ENCODE results near the gene TEAD1. TPM values are rescaled to one million over a fixed set of nuclear protein-coding genes. Genes with fewer than 3 reads are reported as not detected.
A peak's percentile ranks its signal among the peaks of the same experiment; 100 is the strongest.

The TEAD1 gene
- total RNA-seq, 1 donor = 176 TPM

DNA sequence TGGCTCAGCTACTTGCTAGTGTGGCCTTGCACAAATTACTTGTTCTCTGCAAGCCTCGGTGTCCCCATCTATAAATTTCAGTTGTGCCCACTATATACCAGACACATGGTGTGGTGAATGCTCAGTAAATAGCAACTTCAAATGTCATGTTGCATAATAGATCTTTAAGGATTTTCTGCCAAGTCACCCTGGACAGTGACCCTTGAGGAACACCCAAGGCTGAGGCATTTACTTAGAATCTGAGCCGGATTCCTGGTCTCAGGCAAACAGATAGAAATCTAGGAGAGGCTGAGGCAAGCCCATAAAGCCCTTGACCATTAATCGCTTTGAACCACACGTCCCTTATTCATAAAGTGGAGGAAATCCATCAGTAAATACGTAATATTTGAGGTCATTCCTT, 9.7 kb downstream of the TEAD1 start:
- Histone ChIP-seq H3K27ac (ENCODE audit: low read depth, low read length) (peak overlapping the region; percentile 91), H3K4me1 (ENCODE audit: insufficient read depth, low read length) (peaks cover 68% of the 10 kb centered on the region)
- no peak for DNase-seq (ENCODE audit: insufficient read length, low spot score, missing footprints)

DNA sequence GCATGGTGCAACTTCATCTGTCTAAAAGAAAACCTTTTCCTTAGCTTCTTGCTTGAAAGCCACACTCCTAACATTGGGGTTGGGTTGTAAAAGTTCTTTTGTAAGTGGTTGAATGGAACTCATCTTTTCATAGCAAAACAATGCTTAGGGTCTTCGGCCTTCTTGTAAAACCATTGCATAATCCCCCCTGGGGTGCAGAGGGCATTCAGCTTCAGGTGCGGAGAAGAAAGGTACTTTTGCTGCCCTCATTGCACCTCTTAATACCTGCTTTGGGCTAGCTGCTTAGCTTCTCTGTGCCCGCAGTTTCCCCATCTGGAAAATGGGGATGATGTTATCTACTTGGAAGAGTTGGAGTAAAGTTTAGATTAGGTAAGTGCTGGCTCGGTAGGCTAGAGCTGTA, 10.1 kb downstream of the TEAD1 start:
- Histone ChIP-seq H3K9me3 (ENCODE audit: low read depth, low read length) (no peaks in the 10 kb centered on the region), H3K36me3 (ENCODE audit: insufficient read depth, low read length) (peaks cover 11% of the 10 kb centered on the region), H3K27ac (ENCODE audit: low read depth, low read length) (peak overlapping the region; percentile 91), H3K4me1 (ENCODE audit: insufficient read depth, low read length) (peaks cover 68% of the 10 kb centered on the region), H3K79me2 (ENCODE audit: insufficient read depth, low read length) (peaks cover 98% of the 10 kb centered on the region), H3K4me2 (ENCODE audit: insufficient read depth, low read length) (no peak overlapping the region), H3K4me3 (ENCODE audit: insufficient read depth, low read length) (no peak overlapping the region), H3K27me3 (ENCODE audit: insufficient read depth, low read length) (no peaks in the 10 kb centered on the region), H4K20me1 (ENCODE audit: insufficient read depth, low read length) (peaks cover 37% of the 10 kb centered on the region), H2AFZ (ENCODE audit: low read length) (no peak overlapping the region)
- DNase-seq (ENCODE audit: insufficient read length, low spot score, missing footprints) = no peak
- TF ChIP-seq, protein P1, sequence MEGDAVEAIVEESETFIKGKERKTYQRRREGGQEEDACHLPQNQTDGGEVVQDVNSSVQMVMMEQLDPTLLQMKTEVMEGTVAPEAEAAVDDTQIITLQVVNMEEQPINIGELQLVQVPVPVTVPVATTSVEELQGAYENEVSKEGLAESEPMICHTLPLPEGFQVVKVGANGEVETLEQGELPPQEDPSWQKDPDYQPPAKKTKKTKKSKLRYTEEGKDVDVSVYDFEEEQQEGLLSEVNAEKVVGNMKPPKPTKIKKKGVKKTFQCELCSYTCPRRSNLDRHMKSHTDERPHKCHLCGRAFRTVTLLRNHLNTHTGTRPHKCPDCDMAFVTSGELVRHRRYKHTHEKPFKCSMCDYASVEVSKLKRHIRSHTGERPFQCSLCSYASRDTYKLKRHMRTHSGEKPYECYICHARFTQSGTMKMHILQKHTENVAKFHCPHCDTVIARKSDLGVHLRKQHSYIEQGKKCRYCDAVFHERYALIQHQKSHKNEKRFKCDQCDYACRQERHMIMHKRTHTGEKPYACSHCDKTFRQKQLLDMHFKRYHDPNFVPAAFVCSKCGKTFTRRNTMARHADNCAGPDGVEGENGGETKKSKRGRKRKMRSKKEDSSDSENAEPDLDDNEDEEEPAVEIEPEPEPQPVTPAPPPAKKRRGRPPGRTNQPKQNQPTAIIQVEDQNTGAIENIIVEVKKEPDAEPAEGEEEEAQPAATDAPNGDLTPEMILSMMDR (IDR thresholded peaks at IDR 0.05; ENCODE audit: extremely low read depth, low read depth, low read length) = no peak

More for the DNA sequence above, 9.7 kb downstream of the TEAD1 start:
- no peak overlapping the region for H2AFZ ChIP-seq (ENCODE audit: low read length)
- H3K79me2 ChIP-seq (ENCODE audit: insufficient read depth, low read length) = peaks cover 98% of the 10 kb centered on the region
- no peaks in the 10 kb centered on the region for H3K9me3 ChIP-seq (ENCODE audit: low read depth, low read length)
- no peaks in the 10 kb centered on the region for H3K27me3 ChIP-seq (ENCODE audit: insufficient read depth, low read length)
- no peak overlapping the region for H3K4me2 ChIP-seq (ENCODE audit: insufficient read depth, low read length)
- peaks cover 37% of the 10 kb centered on the region for H4K20me1 ChIP-seq (ENCODE audit: insufficient read depth, low read length)
- no peak overlapping the region for H3K4me3 ChIP-seq (ENCODE audit: insufficient read depth, low read length)
- TF ChIP-seq, protein P1 (IDR thresholded peaks at IDR 0.05; ENCODE audit: extremely low read depth, low read depth, low read length) = no peak
- peaks cover 11% of the 10 kb centered on the region for H3K36me3 ChIP-seq (ENCODE audit: insufficient read depth, low read length)

DNA sequence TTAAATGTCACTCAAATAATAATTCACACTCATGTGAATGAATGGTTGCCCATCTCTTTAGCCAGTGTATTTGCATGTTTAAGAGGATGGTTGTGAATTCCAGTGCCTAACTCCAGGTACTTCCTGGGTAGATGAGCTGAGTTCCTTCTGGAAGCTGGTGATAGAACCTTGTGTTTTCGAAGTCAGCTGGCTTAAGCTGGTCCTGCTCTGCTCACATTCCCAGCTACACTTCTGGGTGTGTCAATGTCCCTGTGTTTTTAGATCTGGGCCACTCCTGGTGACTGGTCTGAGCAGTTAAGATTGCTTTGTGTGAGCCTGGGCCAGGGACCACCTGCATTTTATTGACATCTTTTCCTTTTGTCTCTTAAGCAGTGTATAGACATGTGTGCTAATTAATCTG, 10.6 kb downstream of the TEAD1 start:
- peaks cover 67% of the 10 kb centered on the region for H3K4me1 ChIP-seq (ENCODE audit: insufficient read depth, low read length)
- H3K4me3 ChIP-seq (ENCODE audit: insufficient read depth, low read length) = no peak overlapping the region
- no peak for DNase-seq (ENCODE audit: insufficient read length, low spot score, missing footprints)
- H3K27ac ChIP-seq (ENCODE audit: low read depth, low read length) = peak overlapping the region; percentile 91
- peaks cover 11% of the 10 kb centered on the region for H3K36me3 ChIP-seq (ENCODE audit: insufficient read depth, low read length)
- H3K4me2 ChIP-seq (ENCODE audit: insufficient read depth, low read length) = peak overlapping the region; percentile 49
- H3K79me2 ChIP-seq (ENCODE audit: insufficient read depth, low read length) = peaks cover 98% of the 10 kb centered on the region
- no peaks in the 10 kb centered on the region for H3K27me3 ChIP-seq (ENCODE audit: insufficient read depth, low read length)
- H2AFZ ChIP-seq (ENCODE audit: low read length) = no peak overlapping the region
- peaks cover 37% of the 10 kb centered on the region for H4K20me1 ChIP-seq (ENCODE audit: insufficient read depth, low read length)
- TF ChIP-seq, protein P1 (IDR thresholded peaks at IDR 0.05; ENCODE audit: extremely low read depth, low read depth, low read length) = no peak
- H3K9me3 ChIP-seq (ENCODE audit: low read depth, low read length) = no peaks in the 10 kb centered on the region

DNA sequence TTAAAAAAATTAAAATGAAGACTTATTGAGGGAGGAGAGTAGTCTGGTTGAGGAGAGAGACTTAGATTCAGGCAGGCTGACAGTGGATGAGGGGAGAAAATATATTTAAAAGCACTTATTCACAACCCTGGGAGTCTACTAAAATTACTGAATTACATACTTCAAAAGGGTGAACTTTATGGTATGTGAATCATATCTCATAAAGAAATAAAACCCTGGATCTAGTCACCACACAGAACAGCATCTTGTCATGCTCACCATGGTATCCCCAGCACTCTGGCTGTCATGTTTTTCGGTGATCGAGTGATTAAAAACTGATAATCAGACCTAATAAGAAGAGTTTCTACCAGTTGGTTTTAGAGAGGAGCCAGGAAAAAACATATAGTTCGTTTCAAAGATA, 11.0 kb downstream of the TEAD1 start:
- no peaks in the 10 kb centered on the region for H3K27me3 ChIP-seq (ENCODE audit: insufficient read depth, low read length)
- H4K20me1 ChIP-seq (ENCODE audit: insufficient read depth, low read length) = peaks cover 33% of the 10 kb centered on the region
- no peak for DNase-seq (ENCODE audit: insufficient read length, low spot score, missing footprints)
- peaks cover 11% of the 10 kb centered on the region for H3K36me3 ChIP-seq (ENCODE audit: insufficient read depth, low read length)
- H3K9me3 ChIP-seq (ENCODE audit: low read depth, low read length) = no peaks in the 10 kb centered on the region
- TF ChIP-seq, protein P1 (IDR thresholded peaks at IDR 0.05; ENCODE audit: extremely low read depth, low read depth, low read length) = no peak
- H3K27ac ChIP-seq (ENCODE audit: low read depth, low read length) = peak overlapping the region; percentile 91
- peaks cover 97% of the 10 kb centered on the region for H3K79me2 ChIP-seq (ENCODE audit: insufficient read depth, low read length)
- peaks cover 67% of the 10 kb centered on the region for H3K4me1 ChIP-seq (ENCODE audit: insufficient read depth, low read length)
- peak overlapping the region; percentile 49 for H3K4me2 ChIP-seq (ENCODE audit: insufficient read depth, low read length)
- H2AFZ ChIP-seq (ENCODE audit: low read length) = no peak overlapping the region
- no peak overlapping the region for H3K4me3 ChIP-seq (ENCODE audit: insufficient read depth, low read length)
